ENCODE results near the gene FDXR. TPM values are rescaled to one million over a fixed set of nuclear protein-coding genes. Genes with fewer than 3 reads are reported as not detected.

The FDXR gene
- total and polyA plus RNA-seq, 9 of the 15 experiments (the other 6 are each of a cell fraction or from before 2014, with no cell fraction given) = 0.89 to 70.7 (median 30.9) TPM

DNA sequence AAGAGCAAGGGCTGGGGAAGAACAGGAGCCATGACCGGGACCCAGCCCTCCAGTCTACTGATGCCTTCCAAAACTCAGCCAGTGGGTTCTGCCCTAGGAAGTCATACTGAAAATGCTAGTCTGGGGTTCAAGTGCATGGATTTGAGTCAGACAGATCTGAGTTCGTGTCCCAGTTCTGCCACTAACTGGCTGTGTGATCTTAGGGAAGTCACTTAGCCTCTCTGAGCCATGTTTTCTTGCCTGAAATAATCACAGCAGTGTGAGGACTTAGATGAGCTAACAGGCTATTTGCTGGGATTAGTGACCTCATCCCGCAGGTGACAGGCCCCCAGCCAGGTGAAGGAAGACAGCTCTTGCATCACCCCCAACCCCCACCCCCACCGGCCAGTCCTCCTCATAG is 17.5 kb downstream of the FDXR start (continued):
- TF ChIP-seq, protein P1, sequence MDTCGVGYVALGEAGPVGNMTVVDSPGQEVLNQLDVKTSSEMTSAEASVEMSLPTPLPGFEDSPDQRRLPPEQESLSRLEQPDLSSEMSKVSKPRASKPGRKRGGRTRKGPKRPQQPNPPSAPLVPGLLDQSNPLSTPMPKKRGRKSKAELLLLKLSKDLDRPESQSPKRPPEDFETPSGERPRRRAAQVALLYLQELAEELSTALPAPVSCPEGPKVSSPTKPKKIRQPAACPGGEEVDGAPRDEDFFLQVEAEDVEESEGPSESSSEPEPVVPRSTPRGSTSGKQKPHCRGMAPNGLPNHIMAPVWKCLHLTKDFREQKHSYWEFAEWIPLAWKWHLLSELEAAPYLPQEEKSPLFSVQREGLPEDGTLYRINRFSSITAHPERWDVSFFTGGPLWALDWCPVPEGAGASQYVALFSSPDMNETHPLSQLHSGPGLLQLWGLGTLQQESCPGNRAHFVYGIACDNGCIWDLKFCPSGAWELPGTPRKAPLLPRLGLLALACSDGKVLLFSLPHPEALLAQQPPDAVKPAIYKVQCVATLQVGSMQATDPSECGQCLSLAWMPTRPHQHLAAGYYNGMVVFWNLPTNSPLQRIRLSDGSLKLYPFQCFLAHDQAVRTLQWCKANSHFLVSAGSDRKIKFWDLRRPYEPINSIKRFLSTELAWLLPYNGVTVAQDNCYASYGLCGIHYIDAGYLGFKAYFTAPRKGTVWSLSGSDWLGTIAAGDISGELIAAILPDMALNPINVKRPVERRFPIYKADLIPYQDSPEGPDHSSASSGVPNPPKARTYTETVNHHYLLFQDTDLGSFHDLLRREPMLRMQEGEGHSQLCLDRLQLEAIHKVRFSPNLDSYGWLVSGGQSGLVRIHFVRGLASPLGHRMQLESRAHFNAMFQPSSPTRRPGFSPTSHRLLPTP (IDR thresholded peaks at IDR 0.05; ENCODE audit: borderline replicate concordance, extremely low read depth, insufficient read length) = no peak
- TF ChIP-seq, protein P2, sequence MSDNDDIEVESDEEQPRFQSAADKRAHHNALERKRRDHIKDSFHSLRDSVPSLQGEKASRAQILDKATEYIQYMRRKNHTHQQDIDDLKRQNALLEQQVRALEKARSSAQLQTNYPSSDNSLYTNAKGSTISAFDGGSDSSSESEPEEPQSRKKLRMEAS (CRISPR knock-in tag; IDR thresholded peaks at IDR 0.05) = no peak
- TF ChIP-seq ELF1 (tag; IDR thresholded peaks at IDR 0.05) (no peak), ZEB2 (IDR thresholded peaks at IDR 0.05) (no peak), BCL6 (CRISPR knock-in tag; IDR thresholded peaks at IDR 0.05) (no peak), RCOR1 (IDR thresholded peaks at IDR 0.05; ENCODE audit: borderline replicate concordance in 1 of 2, low read depth in 2 of 2, low read length in 2 of 2) (peak in 1 of 2 experiments; percentile 54; a peak in 2 of 4 replicates), MYBL2 (IDR thresholded peaks at IDR 0.05; ENCODE audit: low read depth) (no peak), MYBL2 (CRISPR knock-in tag; IDR thresholded peaks at IDR 0.05; ENCODE audit: borderline replicate concordance) (no peak), PRPF4 (IDR thresholded peaks at IDR 0.05; ENCODE audit: insufficient read depth, low read depth, low read length, poor library complexity, severe bottlenecking) (no peak)
- TF ChIP-seq, protein P3, sequence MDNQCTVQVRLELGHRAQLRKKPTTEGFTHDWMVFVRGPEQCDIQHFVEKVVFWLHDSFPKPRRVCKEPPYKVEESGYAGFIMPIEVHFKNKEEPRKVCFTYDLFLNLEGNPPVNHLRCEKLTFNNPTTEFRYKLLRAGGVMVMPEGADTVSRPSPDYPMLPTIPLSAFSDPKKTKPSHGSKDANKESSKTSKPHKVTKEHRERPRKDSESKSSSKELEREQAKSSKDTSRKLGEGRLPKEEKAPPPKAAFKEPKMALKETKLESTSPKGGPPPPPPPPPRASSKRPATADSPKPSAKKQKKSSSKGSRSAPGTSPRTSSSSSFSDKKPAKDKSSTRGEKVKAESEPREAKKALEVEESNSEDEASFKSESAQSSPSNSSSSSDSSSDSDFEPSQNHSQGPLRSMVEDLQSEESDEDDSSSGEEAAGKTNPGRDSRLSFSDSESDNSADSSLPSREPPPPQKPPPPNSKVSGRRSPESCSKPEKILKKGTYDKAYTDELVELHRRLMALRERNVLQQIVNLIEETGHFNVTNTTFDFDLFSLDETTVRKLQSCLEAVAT (IDR thresholded peaks at IDR 0.05) = no peak
